Lower leg skin (tissue), 4 donors: ENCODE data around the gene STK16. TPM values are rescaled to one million over a fixed set of nuclear protein-coding genes. Genes with fewer than 3 reads are reported as not detected.

ENCODE experiments used
- DNase-seq, 2 donors: peaks; one replicate each; pipeline ENCODE4 v3.0.0-alpha.2; 2019; ENCODE audit warnings: low spot score in 2 of 2
- H3K4me3 ChIP-seq: fragments of 200-600 bp; sonication (generic); 2 replicates; pipeline ENCODE4 v1.5.1; 2017; ENCODE audit warnings: mild to moderate bottlenecking, low read depth; ENCODE audit not compliant: poor library complexity, severe bottlenecking
- CTCF ChIP-seq, 3 donors: fragments of 450-650 bp; IDR thresholded peaks; one replicate each; pipeline ENCODE4 v1.5.1; 2016; ENCODE audit warnings: antibody characterized with exemption in 3 of 3, mild to moderate bottlenecking in 3 of 3, moderate library complexity in 2 of 3
- POLR2A ChIP-seq, 2 donors: fragments of 450-650 bp; IDR thresholded peaks; one replicate each; pipeline ENCODE4 v1.6.1; 2016 to 2017; ENCODE audit warnings: antibody characterized with exemption in 2 of 2, mild to moderate bottlenecking in 1 of 2, moderate library complexity in 1 of 2
- WGBS, 2 donors: methylation state at CpG; one replicate each; pipeline ENCODE4 v1.1.5; 2018; 5-methylcytosine and 5-hydroxymethylcytosine counted together
- intact Hi-C: fragments of 100-400 bp; cut with DNase I; formaldehyde crosslinking; loops from one replicate; pipeline ENCODE4 v1.15.0; 2023; ENCODE audit warnings: low total_unique reads
- total RNA-seq, 4 donors: library from RNA; depleted of rRNA; stranded (reverse); fragments of >200 nt; gene quantifications; one replicate each; pipeline ENCODE4 v1.1.0, GENCODE V29; 2016

Gene STK16
- total RNA-seq, 4 donors from 2014 or later, result 12.9 to 26.4 (median 13.8) TPM

- no peak for TF ChIP-seq POLR2A (IDR thresholded peaks at IDR 0.05)
- 70 to 74% methylated on average over 17 of the region's 17 CpGs for WGBS, 2 donors
- peak in 1 of 2 donors; percentile 85 for DNase-seq
- intact Hi-C loops, result no loop called here
- no peak overlapping the region for H3K4me3 ChIP-seq
These were observed 37.2 kb upstream of the STK16 start for GRCh38 chr2:219207884-219208740.

- peak in 1 of 2 donors; percentile 77 for DNase-seq
- no peak overlapping the region for H3K4me3 ChIP-seq
- TF ChIP-seq POLR2A (IDR thresholded peaks at IDR 0.05), result no peak
- TF ChIP-seq CTCF (IDR thresholded peaks at IDR 0.05), result no peak
- intact Hi-C loops, result no loop called here
- 73 to 78% methylated on average over 16 to 18 of the region's 18 CpGs for WGBS, 2 donors
These were observed 35.8 kb upstream of the STK16 start for GRCh38 chr2:219209236-219210195.

- WGBS, 2 donors, result 93 to 97% methylated on average over 21 to 23 of the region's 24 CpGs
- intact Hi-C loops, result no loop called here
- peak in 1 of 2 donors; percentile 75 for DNase-seq
- no peak overlapping the region for H3K4me3 ChIP-seq
- no peak for TF ChIP-seq POLR2A (IDR thresholded peaks at IDR 0.05)
- TF ChIP-seq CTCF (IDR thresholded peaks at IDR 0.05), result no peak
These were observed 34.9 kb upstream of the STK16 start for GRCh38 chr2:219210196-219210885.

- 86 to 94% methylated on average over 9 of the region's 9 CpGs for WGBS, 2 donors
- intact Hi-C loops, result no loop called here
- no peak overlapping the region for H3K4me3 ChIP-seq
- no peak for TF ChIP-seq CTCF (IDR thresholded peaks at IDR 0.05)
- no peak for TF ChIP-seq POLR2A (IDR thresholded peaks at IDR 0.05)
- DNase-seq, result peak in 1 of 2 donors; percentile 72
These were observed 34.4 kb upstream of the STK16 start for GRCh38 chr2:219210886-219211362.

- WGBS, 2 donors, result 87 to 90% methylated on average over 8 of the region's 8 CpGs
- H3K4me3 ChIP-seq, result no peak overlapping the region
- peak in 1 of 2 donors; percentile 34 for DNase-seq
- TF ChIP-seq POLR2A (IDR thresholded peaks at IDR 0.05) (no peak), CTCF (IDR thresholded peaks at IDR 0.05) (no peak)
- intact Hi-C loops, result no loop called here
These were observed 32.3 kb upstream of the STK16 start for GRCh38 chr2:219213026-219213415.
